Stimulated activated naive CD8-positive, alpha-beta T cell treated with anti-CD3 and anti-CD28 coated beads, Interleukin-15, amount 100 ng/mL, for 72 hours (primary cell): ENCODE measurements around the gene PNPLA6.
"Not testable (repeated sequence)": the region's sequence is repeated elsewhere in the genome, so short reads cannot be mapped to it uniquely, and the experiment has no call there.

Experiments used
- ATAC-seq: fragments of 150-1000 bp; cut with Tn5 transposase; 2 replicates; pipeline ENCODE4 v1.10.0; 2021; ENCODE audit warnings: mild to moderate bottlenecking, moderate library complexity
- DNase-seq, 2 donors: peaks; one replicate each; pipeline ENCODE4 v3.0.0; 2021 to 2022
- H3K27ac Mint-ChIP-seq, 2 donors: one replicate each; pipeline ENCODE4 v1.8.0; 2022; ENCODE audit warnings: mild to moderate bottlenecking in 2 of 2, mixed read lengths in 2 of 2, moderate library complexity in 2 of 2
- H3K27me3 Mint-ChIP-seq: one replicate; pipeline ENCODE4 v1.8.0; 2022; ENCODE audit warnings: mixed read lengths
- H3K4me1 Mint-ChIP-seq: one replicate; pipeline ENCODE4 v1.8.0; 2022; ENCODE audit warnings: mild to moderate bottlenecking, mixed read lengths
- H3K4me3 Mint-ChIP-seq, 2 donors: one replicate each; pipeline ENCODE4 v1.8.0; 2022; ENCODE audit warnings: mild to moderate bottlenecking in 2 of 2, mixed read lengths in 2 of 2, moderate library complexity in 1 of 2
- H3K9me3 Mint-ChIP-seq, 2 donors: one replicate each; pipeline ENCODE4 v1.8.0; 2022; ENCODE audit warnings: mixed read lengths in 2 of 2

Gene PNPLA6

GRCh38 chr19:7538990-7539389 lies 3.5 kb downstream of the PNPLA6 start:
- H3K27me3 Mint-ChIP-seq, DNase-seq, ATAC-seq, H3K27ac Mint-ChIP-seq, H3K9me3 Mint-ChIP-seq, H3K4me3 Mint-ChIP-seq: not testable (repeated sequence)
- H3K4me1 Mint-ChIP-seq = peaks cover 44% of the 10 kb centered on the region

GRCh38 chr19:7539827-7540425 lies 4.4 kb downstream of the PNPLA6 start:
- H3K4me1 Mint-ChIP-seq = peaks cover 48% of the 10 kb centered on the region
- no peak overlapping the region for H3K4me3 Mint-ChIP-seq
- no peak overlapping the region for H3K27ac Mint-ChIP-seq

DNA sequence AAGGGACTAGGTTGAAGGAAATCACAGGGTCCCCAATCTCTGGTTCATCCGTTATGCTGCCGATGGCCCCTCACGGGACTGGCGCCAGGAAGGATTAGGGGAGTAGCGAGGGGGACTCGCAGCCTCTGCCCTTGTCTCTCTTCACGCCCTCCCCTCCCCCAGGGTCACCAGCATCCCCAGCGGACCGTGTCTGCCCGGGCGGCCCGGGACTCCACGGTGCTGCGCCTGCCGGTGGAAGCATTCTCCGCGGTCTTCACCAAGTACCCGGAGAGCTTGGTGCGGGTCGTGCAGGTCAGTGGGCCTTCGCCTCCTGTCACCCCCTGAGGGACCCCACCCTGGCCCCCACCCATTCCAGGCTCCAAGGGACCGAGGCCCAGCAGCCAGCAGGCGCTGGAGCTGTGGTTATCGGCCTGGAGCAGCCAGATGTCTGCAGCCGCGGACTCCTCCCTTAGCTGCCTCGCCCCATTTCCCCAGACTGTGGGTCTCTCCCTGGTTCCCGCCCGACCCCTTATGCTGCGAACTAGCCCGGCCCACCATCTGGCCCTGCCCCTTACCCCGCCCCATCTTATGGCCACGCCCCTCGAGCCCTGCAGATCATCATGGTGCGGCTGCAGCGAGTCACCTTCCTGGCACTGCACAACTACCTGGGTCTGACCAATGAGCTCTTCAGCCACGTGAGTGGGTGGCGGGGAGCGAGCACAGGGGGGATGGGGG lies 5.4 kb downstream of the PNPLA6 start:
- no peak for DNase-seq
- H3K9me3 Mint-ChIP-seq = no peaks in the 10 kb centered on the region
- no peaks in the 10 kb centered on the region for H3K27me3 Mint-ChIP-seq
- H3K27ac Mint-ChIP-seq = no peak overlapping the region
- ATAC-seq = peak; percentile 39
- H3K4me1 Mint-ChIP-seq = peaks cover 58% of the 10 kb centered on the region
- H3K4me3 Mint-ChIP-seq = no peak overlapping the region

More at GRCh38 chr19:7539827-7540425, 4.4 kb downstream of the PNPLA6 start:
- no peak for ATAC-seq
- Mint-ChIP-seq H3K27me3 (no peaks in the 10 kb centered on the region), H3K9me3 (no peaks in the 10 kb centered on the region)
- DNase-seq = no peak

DNA sequence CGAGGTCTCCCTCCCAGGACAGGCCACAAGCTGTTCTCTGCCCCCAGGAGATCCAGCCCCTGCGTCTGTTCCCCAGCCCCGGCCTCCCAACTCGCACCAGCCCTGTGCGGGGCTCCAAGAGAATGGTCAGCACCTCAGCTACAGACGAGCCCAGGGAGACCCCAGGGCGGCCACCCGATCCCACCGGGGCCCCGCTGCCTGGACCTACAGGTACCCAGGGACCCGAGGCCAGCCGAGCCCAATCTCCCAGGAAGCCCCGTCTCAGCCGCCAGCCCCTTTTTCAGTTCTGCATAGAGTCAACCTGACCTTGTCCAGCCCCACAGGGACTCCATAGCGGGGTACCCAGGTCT lies 5.9 kb downstream of the PNPLA6 start:
- Mint-ChIP-seq H3K9me3 (no peaks in the 10 kb centered on the region), H3K4me1 (peaks cover 58% of the 10 kb centered on the region), H3K27ac (no peak overlapping the region), H3K27me3 (no peaks in the 10 kb centered on the region), H3K4me3 (peak overlapping the region in 1 of 2 donors; percentile 21)
- ATAC-seq = peak; percentile 2
- no peak for DNase-seq

DNA sequence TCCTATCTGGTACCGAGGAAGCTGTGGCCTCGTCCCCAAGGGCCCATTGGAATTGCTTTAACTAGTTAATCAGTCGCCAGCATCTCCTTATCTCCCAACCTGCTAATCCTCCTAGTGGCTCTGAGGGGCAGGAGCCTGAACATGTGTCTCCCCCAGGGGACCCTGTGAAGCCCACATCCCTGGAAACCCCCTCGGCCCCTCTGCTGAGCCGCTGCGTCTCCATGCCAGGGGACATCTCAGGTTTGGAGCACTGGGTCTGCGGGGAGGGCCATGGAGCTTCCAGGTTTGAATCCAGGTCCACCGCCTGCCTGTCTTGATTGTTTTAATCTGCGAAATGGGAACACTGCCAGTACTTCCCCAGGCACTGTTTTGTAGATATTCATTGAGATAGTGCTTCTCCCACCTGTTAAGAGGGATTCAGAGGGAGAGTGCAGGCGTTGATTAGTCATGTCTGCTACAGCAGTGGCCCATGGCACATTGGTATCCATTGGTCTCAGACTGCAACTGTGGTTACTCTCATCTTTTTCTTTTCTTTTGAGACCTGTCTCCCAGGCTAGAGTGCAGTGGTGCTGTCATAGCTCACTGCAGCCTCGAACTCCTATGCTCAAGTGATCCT lies 6.4 kb downstream of the PNPLA6 start:
- Mint-ChIP-seq H3K9me3 (no peaks in the 10 kb centered on the region), H3K4me1 (peaks cover 55% of the 10 kb centered on the region), H3K27me3 (no peaks in the 10 kb centered on the region), H3K4me3 (peak overlapping the region in 1 of 2 donors; percentile 21), H3K27ac (no peak overlapping the region)
- DNase-seq = no peak
- ATAC-seq = no peak

DNA sequence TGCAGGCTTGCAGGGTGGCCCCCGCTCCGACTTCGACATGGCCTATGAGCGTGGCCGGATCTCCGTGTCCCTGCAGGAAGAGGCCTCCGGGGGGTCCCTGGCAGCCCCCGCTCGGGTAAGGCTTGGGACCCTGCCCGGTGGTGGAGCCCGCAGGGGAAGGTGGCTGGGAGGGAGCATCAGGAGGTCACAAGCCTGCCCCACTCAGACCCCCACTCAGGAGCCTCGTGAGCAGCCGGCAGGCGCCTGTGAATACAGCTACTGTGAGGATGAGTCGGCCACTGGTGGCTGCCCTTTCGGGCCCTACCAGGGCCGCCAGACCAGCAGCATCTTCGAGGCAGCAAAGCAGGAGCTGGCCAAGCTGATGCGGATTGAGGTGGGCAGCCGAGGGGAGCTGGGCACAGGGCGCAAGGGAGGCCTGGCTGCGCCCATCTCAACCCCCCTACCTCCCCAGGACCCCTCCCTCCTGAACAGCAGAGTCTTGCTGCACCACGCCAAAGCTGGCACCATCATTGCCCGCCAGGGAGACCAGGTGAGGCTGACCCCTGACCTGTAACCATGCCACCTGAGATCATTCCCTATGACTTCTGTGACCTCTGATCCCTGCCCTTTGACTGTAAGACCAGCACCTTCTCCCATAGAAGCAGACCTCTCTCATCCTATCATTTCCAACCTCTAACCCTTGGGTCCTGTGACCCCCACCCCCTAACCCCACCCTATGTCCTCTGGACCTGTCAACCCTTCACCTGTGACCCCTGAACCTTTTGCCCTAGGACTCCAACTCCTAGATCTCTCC lies 7.2 kb downstream of the PNPLA6 start:
- H3K27me3 Mint-ChIP-seq = no peaks in the 10 kb centered on the region
- no peaks in the 10 kb centered on the region for H3K9me3 Mint-ChIP-seq
- no peak overlapping the region for H3K27ac Mint-ChIP-seq
- peaks cover 55% of the 10 kb centered on the region for H3K4me1 Mint-ChIP-seq
- H3K4me3 Mint-ChIP-seq = no peak overlapping the region
- ATAC-seq (no peak), DNase-seq (no peak)

DNA sequence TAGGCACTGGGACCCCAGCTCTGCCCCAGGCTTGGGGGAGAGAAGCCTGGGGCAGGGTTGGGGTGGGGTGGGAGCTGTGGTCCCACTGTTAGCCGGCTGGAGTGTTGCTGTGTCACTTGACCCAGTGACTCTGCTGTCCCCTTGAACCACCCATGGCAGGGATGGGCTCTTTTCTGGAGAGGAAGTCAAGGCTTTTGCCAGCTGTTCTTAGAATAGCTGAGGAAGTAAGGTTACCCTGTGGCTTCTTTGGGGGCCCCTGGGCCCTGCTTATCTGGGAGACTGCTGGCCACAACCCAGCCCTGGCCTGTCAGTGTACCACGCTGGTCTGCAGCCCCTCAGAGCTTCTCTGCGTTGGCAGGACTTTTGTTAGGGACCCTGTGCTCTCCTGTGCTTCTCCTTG lies 9.1 kb downstream of the PNPLA6 start:
- Mint-ChIP-seq H3K9me3 (no peaks in the 10 kb centered on the region), H3K27ac (peak overlapping the region in 1 of 2 donors; percentile 91), H3K27me3 (no peaks in the 10 kb centered on the region), H3K4me1 (peaks cover 57% of the 10 kb centered on the region), H3K4me3 (peak overlapping the region; percentile 47 to 52)
- peak; percentile 17 for ATAC-seq
- no peak for DNase-seq

GRCh38 chr19:7545300-7545699 lies 9.8 kb downstream of the PNPLA6 start:
- H3K4me3 Mint-ChIP-seq = peak overlapping the region; percentile 47 to 52
- H3K9me3 Mint-ChIP-seq = no peaks in the 10 kb centered on the region
- DNase-seq = no peak
- peaks cover 56% of the 10 kb centered on the region for H3K4me1 Mint-ChIP-seq
- no peak overlapping the region for H3K27ac Mint-ChIP-seq
- no peaks in the 10 kb centered on the region for H3K27me3 Mint-ChIP-seq
- ATAC-seq = no peak

GRCh38 chr19:7545904-7546303 lies 10.4 kb downstream of the PNPLA6 start:
- no peaks in the 10 kb centered on the region for H3K9me3 Mint-ChIP-seq
- H3K4me1 Mint-ChIP-seq = peaks cover 56% of the 10 kb centered on the region
- ATAC-seq (peak; percentile 91), DNase-seq (peak in 1 of 2 donors; percentile 54)
- peak overlapping the region in 1 of 2 donors; percentile 7 for H3K27ac Mint-ChIP-seq
- H3K27me3 Mint-ChIP-seq = no peaks in the 10 kb centered on the region
- peak overlapping the region; percentile 29 to 65 for H3K4me3 Mint-ChIP-seq

DNA sequence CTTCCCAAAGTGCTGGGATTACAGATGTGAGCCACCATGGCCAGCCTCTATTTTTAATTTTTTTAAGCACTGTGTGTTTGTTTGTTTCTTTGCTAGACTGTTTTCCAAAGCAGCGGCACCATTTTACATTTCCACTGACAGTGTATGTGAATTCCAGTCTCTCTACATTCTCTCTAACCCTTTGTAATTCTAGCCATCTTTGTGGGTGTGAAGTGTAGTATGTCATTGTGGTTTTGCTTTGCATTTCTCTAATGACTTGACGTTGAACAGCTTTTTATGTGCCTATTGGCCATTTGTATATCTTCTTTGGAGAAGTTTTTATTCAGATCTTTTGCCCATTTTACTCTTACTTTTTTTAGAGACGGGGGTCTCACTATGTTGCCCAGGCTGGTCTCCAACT lies 11.6 kb downstream of the PNPLA6 start:
- peaks cover 53% of the 10 kb centered on the region for H3K4me1 Mint-ChIP-seq
- no peaks in the 10 kb centered on the region for H3K27me3 Mint-ChIP-seq
- no peak for ATAC-seq
- H3K27ac Mint-ChIP-seq = peak overlapping the region in 1 of 2 donors; percentile 52
- no peak for DNase-seq
- H3K4me3 Mint-ChIP-seq = peak overlapping the region; percentile 9 to 21
- no peaks in the 10 kb centered on the region for H3K9me3 Mint-ChIP-seq

DNA sequence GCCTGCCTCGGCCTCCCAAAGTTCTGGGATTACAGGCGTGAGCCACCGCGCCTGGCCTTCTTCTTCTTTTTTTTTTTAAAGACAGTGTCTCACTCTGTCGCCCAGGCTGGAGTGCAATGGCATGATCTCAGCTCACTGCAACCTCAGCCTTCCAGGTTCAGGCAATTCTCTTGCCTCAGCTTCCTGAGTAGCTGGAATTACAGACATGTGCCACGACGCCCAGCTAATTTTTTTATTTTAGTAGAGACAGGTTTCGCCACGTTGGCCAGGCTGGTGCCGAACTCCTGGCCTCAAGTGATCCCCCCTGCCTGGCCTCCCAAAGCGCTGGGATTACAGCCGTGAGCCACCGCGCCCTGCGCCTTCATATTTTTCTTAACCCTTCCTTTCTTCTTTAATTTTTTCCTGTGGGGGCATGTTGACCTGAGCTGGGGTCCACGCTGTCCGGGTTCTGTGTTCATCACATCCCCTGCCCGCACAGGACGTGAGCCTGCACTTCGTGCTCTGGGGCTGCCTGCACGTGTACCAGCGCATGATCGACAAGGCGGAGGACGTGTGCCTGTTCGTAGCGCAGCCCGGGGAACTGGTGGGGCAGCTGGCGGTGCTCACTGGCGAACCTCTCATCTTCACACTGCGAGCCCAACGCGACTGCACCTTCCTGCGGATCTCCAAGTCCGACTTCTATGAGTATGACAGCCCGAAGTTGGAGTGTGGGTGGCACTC lies 14.1 kb downstream of the PNPLA6 start:
- peaks cover 51% of the 10 kb centered on the region for H3K4me1 Mint-ChIP-seq
- no peak overlapping the region for H3K4me3 Mint-ChIP-seq
- no peaks in the 10 kb centered on the region for H3K27me3 Mint-ChIP-seq
- H3K9me3 Mint-ChIP-seq = no peaks in the 10 kb centered on the region
- ATAC-seq (no peak), DNase-seq (no peak)
- H3K27ac Mint-ChIP-seq = no peak overlapping the region

DNA sequence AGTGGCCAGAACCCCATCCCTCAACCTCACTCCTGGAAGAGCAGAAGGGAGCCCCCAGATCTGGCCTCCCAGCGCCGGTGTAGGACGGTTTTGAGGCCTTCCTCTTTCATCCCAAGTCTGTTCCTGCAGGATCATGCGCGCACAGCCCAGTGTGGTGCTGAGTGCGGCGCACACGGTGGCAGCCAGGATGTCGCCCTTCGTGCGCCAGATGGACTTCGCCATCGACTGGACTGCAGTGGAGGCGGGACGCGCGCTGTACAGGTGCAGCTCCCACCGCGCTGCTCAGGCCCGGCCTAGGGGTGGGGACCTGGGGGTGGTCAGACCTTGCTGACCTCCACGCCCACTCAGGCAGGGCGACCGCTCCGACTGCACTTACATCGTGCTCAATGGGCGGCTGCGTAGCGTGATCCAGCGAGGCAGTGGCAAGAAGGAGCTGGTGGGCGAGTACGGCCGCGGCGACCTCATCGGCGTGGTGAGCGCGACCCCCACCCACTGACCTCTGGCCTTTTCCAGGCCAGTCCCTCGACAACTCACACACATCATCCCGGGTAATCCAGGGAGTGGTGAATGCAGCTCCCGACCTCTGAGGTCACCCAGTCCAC lies 14.8 kb downstream of the PNPLA6 start:
- no peak overlapping the region for H3K27ac Mint-ChIP-seq
- no peak overlapping the region for H3K4me3 Mint-ChIP-seq
- ATAC-seq = no peak
- peaks cover 44% of the 10 kb centered on the region for H3K4me1 Mint-ChIP-seq
- no peaks in the 10 kb centered on the region for H3K9me3 Mint-ChIP-seq
- DNase-seq = no peak
- no peaks in the 10 kb centered on the region for H3K27me3 Mint-ChIP-seq

DNA sequence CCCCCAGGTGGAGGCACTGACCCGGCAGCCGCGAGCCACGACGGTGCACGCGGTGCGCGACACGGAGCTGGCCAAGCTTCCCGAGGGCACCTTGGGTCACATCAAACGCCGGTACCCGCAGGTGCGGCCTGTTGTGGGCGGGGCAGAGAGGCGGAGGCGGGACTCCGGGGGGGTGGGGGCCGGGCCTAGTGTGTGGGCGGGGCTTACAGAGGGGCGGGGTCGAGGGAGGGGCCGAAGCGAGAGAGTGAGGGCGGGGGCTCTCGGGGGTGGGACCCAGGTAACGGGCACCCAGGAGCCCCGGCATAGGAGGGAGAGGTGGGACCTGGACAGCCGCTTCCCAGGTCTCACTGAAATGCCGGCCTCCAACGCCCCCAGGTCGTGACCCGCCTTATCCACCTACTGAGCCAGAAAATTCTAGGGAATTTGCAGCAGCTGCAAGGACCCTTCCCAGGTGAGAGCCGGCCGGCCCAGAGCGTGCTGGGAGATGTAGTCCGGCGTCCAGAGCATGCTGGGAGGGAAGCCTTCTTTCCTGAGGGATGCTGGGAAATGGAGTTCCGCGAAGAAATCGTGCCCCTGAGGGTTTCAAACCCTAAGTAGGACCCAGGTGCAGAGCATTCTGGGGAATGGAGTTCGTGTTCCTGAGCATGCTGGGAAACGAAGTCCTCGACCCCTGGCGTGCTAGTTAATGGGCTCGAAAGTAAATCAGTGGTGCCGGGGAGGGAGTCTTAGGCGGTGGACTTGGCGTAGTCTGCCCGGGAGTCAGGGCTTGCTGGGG lies 15.7 kb downstream of the PNPLA6 start:
- no peak overlapping the region for H3K27ac Mint-ChIP-seq
- H3K9me3 Mint-ChIP-seq = no peaks in the 10 kb centered on the region
- no peaks in the 10 kb centered on the region for H3K27me3 Mint-ChIP-seq
- peak overlapping the region in 1 of 2 donors; percentile 32 for H3K4me3 Mint-ChIP-seq
- ATAC-seq (no peak), DNase-seq (peak in 1 of 2 donors; percentile 20)
- H3K4me1 Mint-ChIP-seq = peaks cover 35% of the 10 kb centered on the region

DNA sequence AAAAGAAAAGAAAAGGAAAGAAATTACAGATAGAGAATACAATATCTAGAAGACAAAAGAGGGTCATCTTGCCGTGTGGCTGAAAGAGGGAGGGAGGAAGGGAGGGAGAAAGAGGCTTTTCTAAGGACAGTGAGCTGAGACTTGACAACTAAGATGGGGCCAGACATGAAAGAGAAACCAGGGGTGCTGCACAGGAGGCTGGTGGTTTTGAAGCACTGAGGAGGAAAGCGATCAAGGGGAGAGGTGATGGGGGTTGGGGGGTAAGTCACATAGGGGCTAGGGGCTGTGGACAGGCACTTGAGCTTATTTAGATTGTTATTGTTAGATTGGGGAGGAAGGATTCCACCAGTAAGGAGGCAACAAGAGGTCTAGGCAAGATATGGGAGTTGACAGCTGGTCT lies 17.3 kb downstream of the PNPLA6 start:
- ATAC-seq (no peak), DNase-seq (no peak)
- Mint-ChIP-seq H3K4me3 (no peak overlapping the region), H3K9me3 (no peaks in the 10 kb centered on the region), H3K27ac (no peak overlapping the region), H3K27me3 (no peaks in the 10 kb centered on the region), H3K4me1 (peaks cover 24% of the 10 kb centered on the region)
